HG02678 (cell line): ENCODE data around the gene RAB6C.
"Not testable (repeated sequence)": the region's sequence is repeated elsewhere in the genome, so short reads cannot be mapped to it uniquely, and the experiment has no call there.

Source experiments
- ATAC-seq: cut with Tn5 transposase; IDR thresholded peaks from one replicate; pipeline ENCODE4 v1.9.1; 2021; ENCODE audit warnings: mild to moderate bottlenecking, moderate library complexity; ENCODE audit not compliant: unreplicated experiment

The RAB6C gene

DNA sequence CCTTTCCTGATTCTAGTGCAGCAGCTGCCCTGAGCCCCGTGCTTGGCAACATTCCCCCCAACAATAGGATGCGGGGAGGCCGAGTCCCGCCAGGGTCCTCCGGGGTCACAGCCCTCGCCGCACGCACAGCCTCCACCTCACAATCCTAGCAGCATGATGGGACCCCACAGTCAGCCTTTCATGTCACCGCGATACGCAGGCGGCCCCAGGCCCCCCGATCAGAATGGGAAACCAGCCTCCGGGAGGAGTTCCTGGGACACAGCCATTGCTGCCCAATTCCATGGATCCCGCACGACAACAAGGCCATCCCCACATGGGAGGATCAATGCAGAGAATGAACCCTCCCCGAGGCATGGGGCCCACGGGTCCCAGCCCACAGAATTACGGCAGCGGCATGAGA is 13.7 kb downstream of the RAB6C start:
- ATAC-seq, result not testable (repeated sequence)

DNA sequence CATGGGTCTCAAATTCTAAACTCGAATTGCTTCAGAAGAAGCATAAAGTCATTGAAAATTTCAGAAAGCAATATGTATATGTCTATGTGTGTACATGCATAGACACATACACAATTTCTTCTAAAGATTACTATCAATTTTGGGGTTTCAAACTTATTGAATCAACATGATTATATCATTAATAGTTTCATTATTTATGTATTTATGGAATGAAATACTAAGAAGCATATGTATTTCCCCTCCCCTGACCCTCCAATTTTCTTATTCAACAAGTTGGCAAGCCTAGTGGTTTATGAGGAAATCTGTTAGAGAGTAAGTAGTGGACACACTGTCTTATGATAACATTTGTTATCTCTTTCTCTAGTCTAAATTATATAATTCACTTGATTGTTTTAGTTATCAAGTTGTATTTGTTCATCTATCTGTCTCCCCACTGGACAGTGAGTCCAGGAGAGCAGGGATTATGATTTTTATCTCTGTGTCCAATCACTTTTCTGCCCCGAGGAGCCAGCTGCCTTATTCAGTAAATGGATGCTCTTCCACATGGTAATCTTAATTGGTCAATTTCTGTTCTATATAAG is 17.3 kb downstream of the RAB6C start:
- ATAC-seq, result not testable (repeated sequence)

DNA sequence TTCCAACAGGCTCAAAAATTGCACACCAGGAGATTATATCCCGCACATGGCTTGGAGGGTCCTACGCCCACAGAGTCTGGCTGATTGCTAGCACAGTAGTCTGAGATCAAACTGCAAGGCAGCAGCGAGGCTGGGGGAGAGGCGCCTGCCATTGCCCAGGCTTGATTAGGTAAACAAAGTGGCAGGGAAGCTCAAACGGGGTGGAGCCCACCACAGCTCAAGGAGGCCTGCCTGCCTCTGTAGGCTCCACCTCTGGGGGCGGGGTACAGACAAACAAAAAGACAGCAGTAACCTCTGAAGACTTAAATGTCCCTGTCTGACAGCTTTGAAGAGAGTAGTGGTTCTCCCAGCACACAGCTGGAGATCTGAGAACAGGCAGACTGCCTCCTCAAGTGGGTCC is 19.3 kb downstream of the RAB6C start:
- not testable (repeated sequence) for ATAC-seq

DNA sequence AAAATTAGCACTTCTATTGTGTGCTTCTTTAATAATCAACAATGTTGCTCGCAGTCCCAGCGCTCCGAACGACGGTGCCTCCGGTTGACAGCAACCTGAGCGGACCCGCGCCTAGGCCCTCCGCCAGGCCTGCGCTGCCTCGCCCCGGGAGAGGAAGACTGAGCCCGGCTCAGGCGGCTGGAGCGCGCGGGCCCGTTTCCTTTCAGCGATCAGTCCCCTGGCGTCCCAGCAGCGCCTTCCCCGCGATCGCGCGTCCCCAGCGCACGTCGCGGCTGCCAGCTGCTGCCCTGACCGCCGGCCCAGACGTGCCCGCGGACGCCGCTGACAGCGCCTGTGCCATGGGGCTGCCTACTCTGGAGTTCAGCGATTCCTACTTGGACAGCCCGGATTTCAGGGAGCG is 26.4 kb downstream of the RAB6C start:
- not testable (repeated sequence) for ATAC-seq

DNA sequence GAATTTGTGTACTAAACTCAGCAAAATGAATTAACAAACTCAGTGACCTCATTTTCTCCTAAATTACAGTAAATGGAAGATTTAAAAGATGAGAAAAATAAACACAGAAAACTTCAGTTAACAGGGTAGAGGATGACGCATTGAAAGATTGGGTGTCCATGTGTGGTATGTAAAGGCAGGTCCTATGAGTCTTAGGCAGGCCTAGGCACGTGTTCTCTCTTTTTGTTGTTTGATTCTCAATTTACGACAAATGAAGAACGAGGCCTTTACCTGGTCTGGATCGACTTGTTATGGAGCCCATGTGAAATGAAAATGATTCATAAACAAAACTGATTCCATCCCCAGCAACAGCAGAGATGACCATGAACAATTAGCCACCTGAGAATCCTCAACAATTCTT is 37.2 kb downstream of the RAB6C start:
- not testable (repeated sequence) for ATAC-seq

DNA sequence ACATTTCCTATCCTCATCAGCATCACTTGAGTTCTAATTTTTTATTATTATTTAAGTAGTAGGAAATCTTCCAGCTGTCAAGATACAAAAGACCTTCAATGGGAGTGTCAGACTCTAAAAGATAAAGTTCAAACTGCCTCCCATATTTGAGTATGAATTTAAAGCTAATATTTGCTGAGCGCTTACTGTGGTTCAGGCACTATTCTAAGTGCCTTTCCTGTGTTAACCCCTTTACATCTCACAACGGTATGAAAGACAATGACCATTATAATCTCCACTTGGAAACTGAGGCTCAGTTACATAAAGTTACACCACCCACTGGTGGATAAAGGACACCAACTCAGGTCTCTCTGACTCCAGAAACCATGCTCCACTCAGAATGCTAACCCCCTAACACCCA is 39.9 kb downstream of the RAB6C start:
- ATAC-seq, result no peak

DNA sequence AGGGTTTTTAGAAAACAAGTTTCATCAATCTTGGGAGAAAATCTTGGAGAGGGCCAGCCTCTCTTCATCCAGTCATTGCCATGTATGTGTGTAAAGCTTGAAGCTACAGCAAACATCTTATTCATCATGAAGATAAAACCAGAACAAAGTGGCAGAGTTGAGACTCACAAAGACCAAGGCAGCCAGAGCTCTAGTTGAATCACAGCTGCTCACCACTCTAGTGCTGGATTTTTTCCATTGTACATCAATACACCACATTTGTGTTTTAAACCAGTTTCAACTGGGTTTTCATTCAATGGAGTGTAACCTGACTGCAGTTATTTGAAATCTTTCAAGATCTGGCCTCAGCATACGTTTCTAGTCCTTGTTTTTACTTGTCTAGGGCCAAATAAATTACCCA is 40.6 kb downstream of the RAB6C start:
- not testable (repeated sequence) for ATAC-seq

DNA sequence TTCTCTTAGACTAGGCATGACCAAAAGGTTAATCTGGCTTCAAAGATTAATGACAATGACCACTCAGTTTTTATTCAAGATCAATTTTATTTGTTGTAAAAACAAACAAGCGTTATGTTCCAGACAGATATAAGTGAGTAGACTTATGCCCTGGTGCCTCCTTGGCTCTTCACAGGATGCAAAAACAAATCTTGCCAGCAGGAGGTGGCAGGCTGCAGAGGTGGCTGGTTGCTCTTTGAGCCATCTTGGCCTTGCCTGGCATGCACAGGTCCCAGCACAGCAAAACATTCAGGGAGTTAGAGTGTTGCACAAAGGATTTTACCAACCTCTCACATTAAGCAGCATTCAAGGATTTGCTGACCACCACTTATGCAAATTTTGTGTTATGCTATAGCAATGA is 46.5 kb downstream of the RAB6C start:
- not testable (repeated sequence) for ATAC-seq
